ENCODE measurements around the gene DISP1. TPM values are rescaled to one million over a fixed set of nuclear protein-coding genes. Genes with fewer than 3 reads are reported as not detected.

Gene DISP1
- total RNA-seq, 2 experiments from 2014 or later = 1.4 to 1.6 TPM

GRCh38 chr1:222785529-222785928, 29.3 kb upstream of the DISP1 start:
- ChIA-PET POLR2A (no interaction called here), CTCF (no interaction called here)
- H3K9me3 Mint-ChIP-seq = no peaks in the 10 kb centered on the region
- no peak overlapping the region for H3K27ac Mint-ChIP-seq
- H3K27me3 Mint-ChIP-seq = peaks cover 10% of the 10 kb centered on the region
- DNase-seq (no peak), ATAC-seq (ENCODE audit: poor library complexity) (no peak)
- Histone ChIP-seq H3K9me3 (ENCODE audit: control insufficient read depth in 1 of 2, insufficient read depth in 1 of 2, low read length in 2 of 2) (no peaks in the 10 kb centered on the region), H3K27me3 (ENCODE audit: control insufficient read depth in 1 of 2, insufficient read depth in 2 of 2, low read length in 2 of 2) (peaks cover 0 to 4% of the 10 kb centered on the region in 2 experiments), H3K4me1 (ENCODE audit: insufficient read depth, low read length) (no peaks in the 10 kb centered on the region), H3K4me3 (ENCODE audit: low read length) (no peak overlapping the region), H3K36me3 (ENCODE audit: insufficient read depth, low read length) (no peaks in the 10 kb centered on the region), H3K27ac (ENCODE audit: low read depth in 1 of 2, low read length in 2 of 2) (no peak overlapping the region)
- H3K4me3 Mint-ChIP-seq = no peak overlapping the region
- no peak for TF ChIP-seq CTCF (IDR thresholded peaks at IDR 0.05)
- no peaks in the 10 kb centered on the region for H3K4me1 Mint-ChIP-seq (ENCODE audit: low read depth)
- intact Hi-C loops (cut with DNase I, micrococcal nuclease) = no loop called here
- no peaks in the 10 kb centered on the region for H3K36me3 Mint-ChIP-seq (ENCODE audit: low read depth)

GRCh38 chr1:222786121-222786520, 28.7 kb upstream of the DISP1 start:
- ATAC-seq (ENCODE audit: poor library complexity) = no peak
- Mint-ChIP-seq H3K27ac (no peak overlapping the region), H3K4me3 (no peak overlapping the region), H3K27me3 (peaks cover 8% of the 10 kb centered on the region), H3K4me1 (ENCODE audit: low read depth) (no peaks in the 10 kb centered on the region), H3K9me3 (no peaks in the 10 kb centered on the region), H3K36me3 (ENCODE audit: low read depth) (no peaks in the 10 kb centered on the region)
- Histone ChIP-seq H3K27me3 (ENCODE audit: control insufficient read depth in 1 of 2, insufficient read depth in 2 of 2, low read length in 2 of 2) (peaks cover 0 to 4% of the 10 kb centered on the region in 2 experiments), H3K9me3 (ENCODE audit: control insufficient read depth in 1 of 2, insufficient read depth in 1 of 2, low read length in 2 of 2) (no peaks in the 10 kb centered on the region), H3K36me3 (ENCODE audit: insufficient read depth, low read length) (no peaks in the 10 kb centered on the region), H3K4me3 (ENCODE audit: low read length) (no peak overlapping the region), H3K4me1 (ENCODE audit: insufficient read depth, low read length) (no peaks in the 10 kb centered on the region), H3K27ac (ENCODE audit: low read depth in 1 of 2, low read length in 2 of 2) (no peak overlapping the region)
- intact Hi-C loops (cut with DNase I, micrococcal nuclease) = no loop called here
- ChIA-PET POLR2A (no interaction called here), CTCF (no interaction called here)
- DNase-seq = no peak
- TF ChIP-seq CTCF (IDR thresholded peaks at IDR 0.05) = no peak

DNA sequence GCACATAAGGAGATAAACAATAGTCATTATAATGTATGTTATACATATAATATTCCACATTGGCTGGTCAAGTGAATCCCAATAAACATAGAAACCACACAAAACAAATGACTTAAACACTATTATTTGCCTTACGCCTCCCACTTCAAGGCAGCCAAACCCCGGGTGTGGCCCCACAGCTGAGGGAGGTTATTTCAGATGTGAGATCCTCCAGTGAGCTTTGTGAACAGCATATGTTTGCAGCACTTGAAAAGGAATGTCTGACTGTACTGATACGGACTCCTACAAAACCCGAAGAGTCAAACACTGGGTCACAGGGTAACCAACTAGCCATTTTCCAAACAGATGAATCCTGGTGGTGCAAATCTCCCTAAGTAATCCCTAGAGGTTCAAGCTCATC, 27.1 kb upstream of the DISP1 start:
- H3K9me3 ChIP-seq (ENCODE audit: control insufficient read depth in 1 of 2, insufficient read depth in 1 of 2, low read length in 2 of 2) = no peaks in the 10 kb centered on the region
- H3K9me3 Mint-ChIP-seq = no peaks in the 10 kb centered on the region
- no peak overlapping the region for H3K4me3 Mint-ChIP-seq
- no peaks in the 10 kb centered on the region for H3K27me3 ChIP-seq (ENCODE audit: control insufficient read depth in 1 of 2, insufficient read depth in 2 of 2, low read length in 2 of 2)
- H3K4me1 Mint-ChIP-seq (ENCODE audit: low read depth) = no peaks in the 10 kb centered on the region
- H3K27ac ChIP-seq (ENCODE audit: low read depth in 1 of 2, low read length in 2 of 2) = no peak overlapping the region
- no peak overlapping the region for H3K27ac Mint-ChIP-seq
- no peak overlapping the region for H3K4me3 ChIP-seq (ENCODE audit: low read length)
- no peaks in the 10 kb centered on the region for H3K27me3 Mint-ChIP-seq
- no peaks in the 10 kb centered on the region for H3K4me1 ChIP-seq (ENCODE audit: insufficient read depth, low read length)
- ChIA-PET POLR2A (interaction anchor here (0.6 kb wide), 1 partner anchor 75 kb away, joined by 3 read pairs; the partner anchor contains the start of genes AIDA and BROX), CTCF (interaction anchor here (0.5 kb wide), 1 partner anchor 8 kb away, joined by 3 read pairs; no protein-coding TSS in a partner anchor)
- DNase-seq (no peak), ATAC-seq (ENCODE audit: poor library complexity) (no peak)
- no peaks in the 10 kb centered on the region for H3K36me3 Mint-ChIP-seq (ENCODE audit: low read depth)
- H3K36me3 ChIP-seq (ENCODE audit: insufficient read depth, low read length) = no peaks in the 10 kb centered on the region
- intact Hi-C loops (cut with DNase I, micrococcal nuclease) = no loop called here
- no peak for TF ChIP-seq CTCF (IDR thresholded peaks at IDR 0.05)
